ACC112 (cell line): ENCODE data around the gene SLC24A3.

Source experiments
- H2AFZ ChIP-seq: fragments of 200-600 bp; sonication (generic); one replicate; pipeline ENCODE4 v1.6.0; 2017; ENCODE audit warnings: antibody characterized with exemption, low read length; ENCODE audit not compliant: unreplicated experiment
- H3K27ac ChIP-seq: fragments of 200-600 bp; sonication (generic); 2 replicates; pipeline ENCODE4 v1.5.1; 2014; ENCODE audit warnings: low read depth, mild to moderate bottlenecking, antibody characterized with exemption, low read length, moderate library complexity
- H3K27me3 ChIP-seq: fragments of 200-600 bp; sonication (generic); 2 replicates; pipeline ENCODE4 v1.6.1; 2014; ENCODE audit warnings: mild to moderate bottlenecking, antibody characterized with exemption, low read length, moderate library complexity, mixed read lengths; ENCODE audit not compliant: insufficient read depth
- H3K36me3 ChIP-seq: fragments of 200-600 bp; sonication (generic); 2 replicates; pipeline ENCODE4 v1.6.1; 2016; ENCODE audit warnings: mild to moderate bottlenecking, antibody characterized with exemption, low read length, moderate library complexity, mixed read lengths; ENCODE audit not compliant: insufficient read depth
- H3K4me1 ChIP-seq: fragments of 200-600 bp; sonication (generic); one replicate; pipeline ENCODE4 v1.6.1; 2016; ENCODE audit warnings: low read length, mixed read lengths; ENCODE audit not compliant: insufficient read depth, unreplicated experiment, control insufficient read depth
- H3K4me3 ChIP-seq: fragments of 200-600 bp; sonication (generic); 2 replicates; pipeline ENCODE4 v1.5.1; 2014; ENCODE audit warnings: mild to moderate bottlenecking, low read depth, low read length
- H3K79me2 ChIP-seq: fragments of 200-600 bp; sonication (generic); one replicate; pipeline ENCODE4 v1.6.0; 2016; ENCODE audit warnings: low read length; ENCODE audit not compliant: control insufficient read depth, unreplicated experiment, insufficient read depth

SLC24A3 gene

DNA sequence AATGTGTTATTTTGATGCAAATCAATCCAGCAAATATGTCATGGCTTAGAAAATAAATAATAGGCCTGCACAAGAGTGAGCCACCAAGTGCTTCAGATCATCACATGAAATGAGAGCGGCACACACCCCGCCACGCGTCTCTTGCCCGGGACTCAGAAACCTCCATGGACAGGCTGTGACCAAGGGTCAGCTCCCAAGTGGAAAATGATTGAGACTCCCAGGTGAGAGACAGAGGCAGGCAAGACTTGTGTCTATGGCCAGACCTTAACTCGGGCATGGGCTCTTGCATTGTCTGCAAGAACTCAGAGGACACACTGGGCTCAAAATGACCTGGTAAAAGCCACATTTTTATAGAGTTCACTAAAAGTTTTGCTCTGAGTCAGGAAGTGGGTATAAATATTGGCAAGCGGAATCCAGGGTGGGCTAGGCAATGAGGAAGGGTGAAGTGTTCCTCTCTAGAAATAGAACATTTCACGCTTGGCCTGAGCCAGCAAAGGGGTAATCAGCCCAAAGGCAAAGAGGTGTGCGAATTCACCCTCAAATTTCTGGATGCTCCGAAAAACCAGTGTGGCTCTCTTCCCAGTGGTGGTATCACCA lies 514.9 kb downstream of the SLC24A3 start:
- Histone ChIP-seq H3K27me3 (no peaks in the 10 kb centered on the region), H3K79me2 (no peaks in the 10 kb centered on the region), H3K36me3 (no peaks in the 10 kb centered on the region), H3K4me1 (peaks cover 14% of the 10 kb centered on the region), H3K4me3 (no peak overlapping the region), H3K27ac (no peak overlapping the region), H2AFZ (no peak overlapping the region)

GRCh38 chr20:19729672-19730071 lies 517.2 kb downstream of the SLC24A3 start:
- no peaks in the 10 kb centered on the region for H3K79me2 ChIP-seq
- H3K4me3 ChIP-seq: no peak overlapping the region
- no peaks in the 10 kb centered on the region for H3K36me3 ChIP-seq
- H3K27ac ChIP-seq: no peak overlapping the region
- peaks cover 16% of the 10 kb centered on the region for H3K4me1 ChIP-seq
- no peak overlapping the region for H2AFZ ChIP-seq
- no peaks in the 10 kb centered on the region for H3K27me3 ChIP-seq

GRCh38 chr20:19730706-19731105 lies 518.3 kb downstream of the SLC24A3 start:
- H3K4me3 ChIP-seq: no peak overlapping the region
- peaks cover 22% of the 10 kb centered on the region for H3K4me1 ChIP-seq
- no peaks in the 10 kb centered on the region for H3K79me2 ChIP-seq
- H3K27me3 ChIP-seq: no peaks in the 10 kb centered on the region
- H3K27ac ChIP-seq: no peak overlapping the region
- H3K36me3 ChIP-seq: no peaks in the 10 kb centered on the region
- H2AFZ ChIP-seq: no peak overlapping the region

- H3K79me2 ChIP-seq: no peaks in the 10 kb centered on the region
- H3K36me3 ChIP-seq: no peaks in the 10 kb centered on the region
- H2AFZ ChIP-seq: peak overlapping the region; percentile 49
- peak overlapping the region; percentile 20; the same call in 1 of the 2 replicates for H3K4me3 ChIP-seq
- H3K4me1 ChIP-seq: peaks cover 33% of the 10 kb centered on the region
- H3K27ac ChIP-seq: peak overlapping the region; percentile 61
- H3K27me3 ChIP-seq: no peaks in the 10 kb centered on the region
Observed at GRCh38 chr20:19734811-19735210, 522.4 kb downstream of the SLC24A3 start.

DNA sequence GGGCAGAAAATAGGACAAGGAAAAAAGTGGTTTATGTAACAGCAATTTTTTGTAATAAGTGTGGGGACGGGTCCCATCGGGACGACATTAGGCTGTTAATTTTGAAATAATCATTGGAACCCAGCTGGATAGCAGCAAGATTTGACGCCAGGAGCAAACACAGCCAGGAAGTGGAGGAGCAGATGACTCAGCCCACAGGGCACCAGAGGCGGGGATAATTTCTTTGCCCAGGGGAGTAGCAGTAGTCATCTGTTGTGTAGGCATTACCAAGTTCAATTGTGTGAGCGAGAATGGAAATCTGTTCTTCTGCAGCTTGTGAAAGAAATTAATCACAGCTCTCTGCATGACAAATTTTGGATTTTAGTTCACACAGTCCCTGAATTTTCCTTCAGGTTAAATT lies 523.0 kb downstream of the SLC24A3 start:
- peaks cover 33% of the 10 kb centered on the region for H3K4me1 ChIP-seq
- H3K27ac ChIP-seq: peak overlapping the region; percentile 80
- no peaks in the 10 kb centered on the region for H3K36me3 ChIP-seq
- H2AFZ ChIP-seq: peak overlapping the region; percentile 49
- H3K27me3 ChIP-seq: no peaks in the 10 kb centered on the region
- peak overlapping the region; percentile 41; the same call in 1 of the 2 replicates for H3K4me3 ChIP-seq
- H3K79me2 ChIP-seq: no peaks in the 10 kb centered on the region

- peak overlapping the region; percentile 41; the same call in 1 of the 2 replicates for H3K4me3 ChIP-seq
- peaks cover 33% of the 10 kb centered on the region for H3K4me1 ChIP-seq
- H3K27me3 ChIP-seq: no peaks in the 10 kb centered on the region
- peak overlapping the region; percentile 61 for H2AFZ ChIP-seq
- no peaks in the 10 kb centered on the region for H3K79me2 ChIP-seq
- H3K27ac ChIP-seq: peak overlapping the region; percentile 51
- no peaks in the 10 kb centered on the region for H3K36me3 ChIP-seq
Observed at GRCh38 chr20:19737025-19737424, 524.6 kb downstream of the SLC24A3 start.

DNA sequence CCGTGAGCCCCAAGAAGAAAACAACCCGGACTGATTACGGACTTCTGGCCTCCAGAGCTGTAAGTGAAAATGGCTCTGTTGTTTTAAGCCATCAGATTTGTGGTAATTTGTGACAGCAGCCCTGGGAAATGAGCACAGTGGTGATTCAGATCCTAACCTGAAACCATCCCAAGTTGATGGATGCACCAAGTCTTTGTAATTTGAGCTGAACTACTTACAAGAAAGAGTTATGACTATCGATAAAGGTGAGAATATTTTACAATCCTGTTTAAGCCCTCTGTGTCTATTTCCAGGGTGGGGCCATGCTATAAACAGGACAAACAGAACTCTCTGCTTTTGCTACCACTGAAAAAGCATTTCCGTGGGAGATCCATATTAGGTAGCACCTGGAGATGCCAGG lies 526.5 kb downstream of the SLC24A3 start:
- Histone ChIP-seq H3K4me3 (no peak overlapping the region), H2AFZ (no peak overlapping the region), H3K27me3 (no peaks in the 10 kb centered on the region), H3K36me3 (no peaks in the 10 kb centered on the region), H3K79me2 (no peaks in the 10 kb centered on the region), H3K4me1 (peaks cover 33% of the 10 kb centered on the region), H3K27ac (no peak overlapping the region)

- H3K4me1 ChIP-seq: peaks cover 33% of the 10 kb centered on the region
- no peak overlapping the region for H3K27ac ChIP-seq
- H3K27me3 ChIP-seq: no peaks in the 10 kb centered on the region
- H2AFZ ChIP-seq: no peak overlapping the region
- H3K36me3 ChIP-seq: no peaks in the 10 kb centered on the region
- H3K4me3 ChIP-seq: no peak overlapping the region
- H3K79me2 ChIP-seq: no peaks in the 10 kb centered on the region
Observed at GRCh38 chr20:19739351-19739750, 526.9 kb downstream of the SLC24A3 start.

GRCh38 chr20:19740512-19740911 lies 528.1 kb downstream of the SLC24A3 start:
- Histone ChIP-seq H2AFZ (no peak overlapping the region), H3K27ac (no peak overlapping the region), H3K4me3 (no peak overlapping the region), H3K79me2 (no peaks in the 10 kb centered on the region), H3K27me3 (no peaks in the 10 kb centered on the region), H3K4me1 (peaks cover 24% of the 10 kb centered on the region), H3K36me3 (no peaks in the 10 kb centered on the region)

GRCh38 chr20:19741924-19742323 lies 529.5 kb downstream of the SLC24A3 start:
- Histone ChIP-seq H2AFZ (no peak overlapping the region), H3K4me1 (peaks cover 12% of the 10 kb centered on the region), H3K27me3 (no peaks in the 10 kb centered on the region), H3K27ac (no peak overlapping the region), H3K36me3 (no peaks in the 10 kb centered on the region), H3K79me2 (no peaks in the 10 kb centered on the region), H3K4me3 (no peak overlapping the region)

DNA sequence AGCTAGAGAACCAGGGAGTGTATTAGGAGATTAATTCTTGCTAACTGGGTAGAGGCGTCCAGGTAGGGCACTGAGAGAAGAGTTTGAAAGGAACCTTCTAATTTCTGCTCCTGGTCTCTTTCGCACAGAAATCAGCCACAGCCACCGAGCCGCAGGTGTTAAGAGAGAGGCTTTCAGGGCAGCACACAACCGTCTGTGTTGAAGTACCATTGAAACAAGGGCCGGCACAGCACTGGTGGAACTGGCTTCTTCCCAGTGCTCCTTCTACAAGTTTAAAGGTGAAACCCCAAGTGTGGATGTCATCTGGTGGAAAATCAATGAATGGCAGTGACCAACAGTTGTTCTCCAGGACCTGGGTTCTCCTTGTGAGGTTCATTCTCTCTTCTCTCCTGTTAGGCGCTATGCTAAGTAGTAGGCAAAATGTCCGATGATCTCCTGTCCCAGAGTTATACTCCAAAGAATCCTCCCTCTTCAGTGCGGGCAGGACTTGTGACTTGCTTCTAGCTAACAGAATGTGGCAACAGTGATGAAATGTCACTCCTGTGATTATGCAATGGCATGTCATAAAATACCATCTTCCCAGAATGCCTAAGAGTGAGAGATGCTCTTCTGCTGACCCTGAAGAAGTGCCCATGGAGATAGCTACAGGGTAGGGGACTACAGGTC lies 530.7 kb downstream of the SLC24A3 start:
- Histone ChIP-seq H3K27ac (no peak overlapping the region), H2AFZ (no peak overlapping the region), H3K36me3 (no peaks in the 10 kb centered on the region), H3K27me3 (no peaks in the 10 kb centered on the region), H3K4me3 (no peak overlapping the region), H3K4me1 (peaks cover under 1% of the 10 kb centered on the region), H3K79me2 (no peaks in the 10 kb centered on the region)
